HPDE6-E6E7 (cell line): ENCODE results near the gene RBM19.

ENCODE experiments used
- DNase-seq: peaks from one replicate; pipeline ENCODE4 v3.0.0; 2011; ENCODE audit warnings: missing footprints; ENCODE audit errors: extremely low spot score

Gene RBM19

DNA sequence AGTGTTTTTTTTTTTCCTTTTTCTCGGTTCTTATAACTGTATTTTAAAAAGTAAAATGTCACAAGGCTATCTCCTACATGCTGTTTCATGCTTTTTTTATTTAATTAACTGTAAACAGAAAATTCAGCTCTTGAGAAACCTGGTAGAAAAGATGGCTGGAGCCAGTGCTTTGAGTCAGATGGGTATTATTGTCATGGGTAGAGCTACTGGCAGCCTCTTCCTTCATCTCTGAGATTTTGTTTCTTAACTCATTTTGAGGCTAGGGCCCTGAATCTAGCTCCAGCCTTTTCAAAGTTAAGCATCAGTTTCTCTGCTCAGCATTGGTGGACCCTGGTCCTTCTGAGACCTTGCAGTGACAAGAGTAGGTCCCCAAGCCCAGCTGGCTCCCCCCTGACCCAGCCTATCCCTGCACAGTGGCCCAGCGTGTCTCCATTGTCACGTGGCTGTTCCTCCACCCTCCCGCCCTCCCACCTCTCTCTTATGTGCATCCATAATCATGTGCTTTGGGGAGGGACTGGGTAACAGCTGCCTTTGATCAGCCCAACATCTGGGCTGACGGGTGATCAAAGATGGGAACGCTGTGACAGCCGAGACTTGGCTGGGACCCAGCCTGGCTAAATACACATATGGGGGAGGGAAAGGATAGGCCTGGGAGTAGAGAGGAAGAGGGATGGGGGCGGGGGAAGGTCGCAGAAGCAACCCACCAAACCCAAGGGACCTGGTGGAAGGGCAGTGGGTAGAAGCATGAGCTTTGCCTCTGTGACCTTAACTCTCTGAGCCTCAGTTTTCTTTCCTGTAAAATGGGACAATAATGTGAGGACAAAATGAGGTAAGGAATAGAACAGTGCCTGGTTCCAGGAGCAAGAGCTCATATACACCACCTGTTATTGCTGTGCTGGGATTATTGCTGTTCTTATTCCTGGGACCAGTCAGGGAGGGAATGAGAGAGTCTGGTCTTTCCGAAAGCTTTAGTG, 24.4 kb upstream of the RBM19 start:
- DNase-seq, result no peak

DNA sequence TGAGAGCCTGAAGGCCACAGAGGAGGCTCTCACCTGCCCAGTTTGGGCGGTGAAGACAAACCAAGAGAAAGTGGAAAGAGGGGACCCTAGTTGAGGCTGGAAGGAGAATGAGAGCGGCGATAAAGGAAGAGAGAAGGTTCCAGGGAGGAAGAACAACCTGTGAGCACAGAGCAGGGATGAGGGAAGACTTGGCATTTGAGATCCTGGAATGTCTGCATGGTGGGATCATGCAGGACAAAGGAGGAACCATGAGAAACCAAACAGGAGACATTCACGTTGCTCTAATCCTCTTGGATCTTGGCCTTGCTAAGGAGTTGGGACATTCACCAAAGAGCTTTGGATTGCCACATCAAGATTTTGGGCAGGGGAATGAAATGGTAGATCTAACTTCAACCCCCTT, 22.9 kb upstream of the RBM19 start:
- no peak for DNase-seq

DNA sequence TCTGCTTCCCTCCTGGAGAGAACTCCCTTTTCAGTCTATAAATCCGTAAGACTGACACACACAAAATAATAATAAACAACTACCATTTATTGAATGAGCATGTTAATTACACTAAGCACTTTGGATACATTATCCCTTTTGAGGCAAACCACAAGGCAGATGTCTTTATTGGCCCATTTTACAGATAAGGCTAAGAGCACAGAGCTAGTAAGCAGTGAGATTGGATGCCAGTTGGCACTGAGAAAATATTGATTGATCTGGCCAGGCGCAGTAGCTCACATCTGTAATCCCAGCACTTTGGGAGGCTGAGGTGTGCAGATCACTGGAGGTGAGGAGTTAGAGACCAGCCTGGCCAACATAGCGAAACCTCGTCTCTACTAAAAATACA, 21.9 kb upstream of the RBM19 start:
- no peak for DNase-seq

DNA sequence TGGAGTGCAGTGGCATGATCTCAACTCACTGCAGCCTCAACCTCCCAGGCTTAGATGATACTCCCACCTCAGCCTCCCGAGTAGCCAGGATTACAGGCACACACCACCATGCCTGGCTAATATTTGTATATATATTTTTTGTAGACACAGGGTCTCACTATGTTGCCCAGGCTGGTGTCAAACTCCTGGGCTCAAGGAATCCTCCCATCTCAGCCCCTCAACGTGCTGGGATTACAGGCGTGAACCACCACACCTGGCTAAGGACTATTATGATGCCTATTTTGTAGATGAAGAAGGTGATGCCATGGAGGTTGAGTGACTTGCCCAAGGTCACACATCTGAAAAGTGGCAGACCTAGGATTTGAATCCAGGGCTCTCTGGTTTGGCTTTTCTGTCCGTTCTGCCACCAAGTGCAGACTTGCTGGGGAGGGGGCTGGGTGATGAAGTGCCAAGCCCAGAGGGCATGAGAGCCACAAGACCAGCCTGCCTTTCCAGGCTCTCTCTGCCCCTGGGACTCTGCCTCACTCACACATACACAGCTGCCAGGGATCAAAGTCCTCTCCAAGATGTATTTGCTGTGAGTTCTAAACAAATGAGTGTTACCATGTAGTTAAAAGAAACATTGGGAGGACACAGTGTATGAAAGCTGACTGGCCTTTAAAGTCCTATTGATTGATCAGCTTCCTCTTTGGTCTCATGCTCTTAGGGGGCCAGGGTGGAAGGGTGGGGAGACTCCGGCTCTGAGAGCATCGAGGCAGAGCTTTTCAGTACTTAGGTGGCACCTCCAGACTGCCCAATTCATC, 21.3 kb upstream of the RBM19 start:
- DNase-seq, result no peak

DNA sequence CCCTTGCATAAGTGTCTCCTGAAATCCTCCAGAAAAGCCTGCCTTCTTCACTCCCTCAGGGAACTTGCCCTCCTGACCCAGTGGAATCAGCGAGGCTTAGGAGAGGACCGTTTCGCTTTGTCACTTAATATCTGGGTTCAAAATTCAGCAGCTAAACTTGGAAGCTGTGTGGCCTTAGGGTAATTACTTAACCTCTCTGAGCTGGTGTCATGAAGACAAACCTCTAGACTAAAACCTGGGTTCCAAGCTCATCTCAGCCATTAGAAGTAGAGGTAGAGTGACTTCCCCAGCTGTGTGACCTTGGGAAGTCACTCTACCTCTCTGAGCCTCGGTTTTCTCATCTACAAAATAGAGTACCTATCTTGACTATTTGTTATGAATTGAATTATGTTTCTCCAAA, 18.3 kb upstream of the RBM19 start:
- DNase-seq, result no peak

DNA sequence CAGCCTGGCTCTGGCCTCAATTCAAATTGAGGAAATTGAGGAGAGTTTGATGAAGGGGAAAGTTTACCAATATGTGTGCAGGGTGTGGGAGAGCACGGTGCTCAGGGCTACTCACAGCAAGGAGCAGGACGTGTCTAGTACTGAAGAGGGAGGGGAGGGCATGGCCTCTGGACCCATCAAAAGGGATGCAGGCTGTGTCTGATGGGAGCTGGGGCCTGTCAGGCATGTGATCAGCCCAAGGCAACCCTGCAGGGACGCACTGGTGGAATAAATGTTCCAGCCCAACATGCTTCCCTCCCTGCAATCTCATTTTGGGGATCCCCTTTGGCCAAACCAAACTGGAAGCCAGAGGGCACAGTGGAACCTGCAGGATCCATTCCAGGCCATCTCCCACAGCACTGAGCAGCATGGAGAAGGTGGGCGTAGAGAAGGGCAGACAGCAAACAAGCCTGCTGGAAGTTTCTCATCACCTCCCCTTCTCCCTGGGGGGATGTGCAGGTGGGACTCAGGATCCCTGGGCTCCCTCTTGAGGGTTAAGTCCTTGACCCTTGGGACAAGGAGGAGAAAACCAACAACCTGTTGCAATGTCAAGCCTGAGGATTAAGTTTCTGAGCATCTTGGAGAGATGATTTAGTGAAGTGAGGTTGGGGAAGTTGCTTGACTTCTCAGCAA, 17.8 kb upstream of the RBM19 start:
- DNase-seq, result no peak

DNA sequence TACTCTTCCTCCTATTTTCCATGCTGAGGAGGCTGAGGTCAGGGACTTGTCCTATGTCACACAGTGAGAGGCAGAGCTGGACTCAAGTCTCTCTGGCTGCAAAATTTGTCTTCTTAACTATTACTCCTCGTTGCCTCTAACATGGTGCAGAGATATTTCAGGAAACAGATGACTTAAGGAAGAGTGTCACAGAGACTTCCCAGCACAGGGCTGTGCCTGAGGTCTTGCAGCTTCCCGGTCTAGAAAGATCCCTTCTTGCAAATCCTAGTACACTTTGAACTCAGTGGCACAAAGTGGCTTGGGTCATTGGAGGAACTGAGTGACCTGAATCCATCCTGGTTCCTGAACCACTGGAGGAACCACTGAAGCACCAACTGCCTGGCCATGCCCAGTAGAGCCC, 17.1 kb upstream of the RBM19 start:
- DNase-seq, result no peak

DNA sequence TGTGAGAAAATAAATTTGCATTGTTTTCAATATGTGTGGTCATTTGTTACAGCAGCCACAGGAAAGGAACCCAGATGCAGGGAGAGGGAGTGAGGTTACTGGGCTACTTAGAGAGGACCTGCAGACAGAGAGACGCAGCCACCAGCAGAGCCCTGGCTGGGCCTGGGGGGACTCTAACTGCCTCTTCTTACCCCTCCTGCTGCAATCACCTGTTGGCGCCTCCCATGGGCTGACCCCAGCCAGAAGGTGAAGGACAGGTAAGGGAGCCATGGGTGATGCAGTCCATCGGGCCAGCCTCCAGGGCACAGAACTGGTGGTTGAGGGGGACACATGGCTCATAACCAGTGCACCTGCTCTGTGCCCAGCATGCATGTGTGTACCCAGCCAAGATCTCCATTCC, 15.8 kb upstream of the RBM19 start:
- DNase-seq, result no peak

DNA sequence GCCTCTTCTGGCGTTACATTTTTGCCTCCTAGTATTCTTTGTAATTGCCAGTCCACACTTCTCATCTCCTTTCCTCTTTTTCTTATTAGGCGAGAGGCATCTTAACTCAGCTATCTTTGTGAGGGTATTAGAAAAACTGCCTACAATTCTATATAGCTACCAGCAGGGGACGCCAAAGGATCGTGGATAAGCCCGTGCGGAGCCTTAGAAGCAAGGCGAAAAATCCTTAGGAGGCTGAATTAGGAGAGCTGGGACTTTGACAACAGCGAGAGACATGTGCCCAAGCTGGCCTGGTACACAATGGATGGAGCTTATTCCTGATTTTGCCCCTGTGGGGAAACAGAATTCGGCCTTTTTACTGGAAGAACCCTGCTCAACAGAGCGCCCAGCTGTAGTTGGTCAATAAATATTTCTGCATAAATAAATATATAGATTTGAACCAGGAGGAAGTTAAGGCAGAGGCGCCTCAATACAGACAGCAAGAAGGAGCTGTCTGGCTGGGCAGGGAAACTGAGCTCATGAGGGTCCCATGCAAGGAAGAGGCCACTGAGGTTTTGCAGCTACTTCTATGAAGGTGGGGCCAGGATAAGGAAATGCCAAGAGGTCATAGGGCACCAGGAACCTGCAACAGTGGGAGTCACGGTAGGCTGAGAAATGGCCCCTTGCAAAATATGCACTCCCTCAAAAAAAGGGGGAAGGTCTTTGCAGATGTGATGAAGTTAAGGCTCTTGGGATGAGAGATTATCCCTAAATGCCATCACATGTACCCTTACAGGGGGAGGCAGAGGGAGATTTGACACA, 14.6 kb upstream of the RBM19 start:
- peak; percentile 27 for DNase-seq

DNA sequence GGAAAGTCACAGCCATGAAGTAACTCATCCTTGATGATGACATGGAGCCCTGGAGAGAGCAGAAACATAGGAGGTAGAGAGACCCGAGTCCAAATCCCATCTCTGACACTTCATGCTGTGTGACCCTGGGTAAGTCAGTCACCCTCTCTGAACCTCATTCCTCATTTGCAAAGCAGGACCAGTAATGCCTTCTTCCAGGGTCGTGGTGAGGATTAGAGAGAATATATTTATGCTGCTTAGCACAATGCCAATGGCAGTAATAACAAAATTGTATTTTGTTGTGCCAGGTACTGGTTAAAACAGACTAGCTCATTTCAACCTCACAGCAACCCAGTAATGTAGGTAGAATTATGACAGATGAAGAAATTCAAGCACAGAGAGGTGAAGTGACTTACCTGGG, 13.9 kb upstream of the RBM19 start:
- no peak for DNase-seq

DNA sequence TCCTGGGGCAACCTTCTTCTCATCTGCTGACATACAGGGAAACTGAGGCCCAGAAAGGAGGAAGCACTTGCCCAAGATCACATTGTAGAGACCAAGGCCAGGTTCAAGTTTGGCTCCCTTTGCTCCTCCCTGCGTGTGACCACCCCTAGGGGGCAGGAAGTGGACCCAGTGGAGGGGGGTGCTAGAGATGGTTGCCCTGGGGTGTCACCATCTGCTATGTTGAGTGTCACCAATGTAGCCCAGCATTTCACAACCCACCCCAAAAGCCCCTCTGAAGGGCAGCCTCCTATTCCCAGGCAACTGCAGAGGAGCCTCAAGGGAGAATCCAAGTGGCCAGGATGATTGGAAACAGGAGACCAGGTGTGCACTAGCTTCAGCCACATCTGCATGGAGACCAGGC, 12.0 kb upstream of the RBM19 start:
- DNase-seq, result no peak

DNA sequence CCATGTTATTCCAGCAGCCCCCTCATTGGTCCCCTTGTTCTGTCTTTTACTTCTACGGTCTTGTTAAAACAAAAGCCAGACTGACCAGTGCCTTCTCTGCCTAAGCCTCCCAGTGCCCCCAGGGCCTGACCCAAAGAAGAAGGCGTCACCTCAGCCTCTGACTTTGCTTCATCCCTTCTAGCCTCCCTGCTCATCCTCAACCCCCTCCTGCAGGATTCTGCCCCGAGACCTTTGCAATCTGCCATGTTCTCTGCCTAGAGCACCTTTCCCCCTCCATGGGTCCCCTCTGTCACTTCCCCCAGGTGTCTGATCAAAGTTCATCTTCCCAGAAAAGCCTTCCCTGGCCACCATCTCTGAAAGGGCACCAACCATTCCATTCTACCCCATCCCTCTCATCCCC, 7.9 kb upstream of the RBM19 start:
- no peak for DNase-seq

DNA sequence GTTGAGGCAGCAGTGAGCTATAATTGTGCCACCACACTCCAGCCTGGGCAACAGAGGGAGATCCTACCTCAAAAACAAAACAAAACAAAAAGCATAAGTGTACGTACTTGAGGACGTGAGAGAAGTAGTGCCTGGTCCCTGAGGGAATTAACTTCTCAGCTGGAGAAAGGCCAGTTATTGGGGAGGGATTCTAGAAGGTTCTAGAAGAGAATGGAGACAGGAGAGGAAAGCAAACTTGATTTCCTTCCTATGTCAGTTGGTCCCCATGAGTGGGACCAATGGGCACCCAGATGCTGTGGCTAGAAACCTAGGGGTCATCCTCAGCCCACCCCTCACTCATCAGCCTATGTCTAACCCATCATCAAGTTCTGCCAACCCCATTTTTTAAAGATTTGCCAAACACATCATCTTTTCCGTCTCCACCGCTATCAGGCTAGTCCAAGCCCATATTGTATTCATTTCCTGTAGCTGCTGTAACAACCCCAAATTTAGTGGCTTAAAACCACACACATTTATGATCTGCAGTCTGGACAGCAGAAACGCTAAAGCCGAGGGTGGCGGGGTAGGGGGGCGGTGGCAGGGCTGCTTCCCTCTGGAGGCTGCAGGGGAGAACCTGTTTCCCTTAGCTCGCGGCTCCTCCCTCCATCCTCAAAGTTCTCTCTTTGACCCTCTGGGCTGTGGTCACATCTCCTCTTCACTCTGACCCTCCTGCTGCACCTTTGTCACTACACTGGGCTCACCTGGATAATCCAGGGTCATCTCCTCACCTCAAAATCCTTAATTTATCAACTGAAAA, 7.2 kb upstream of the RBM19 start:
- DNase-seq, result no peak

DNA sequence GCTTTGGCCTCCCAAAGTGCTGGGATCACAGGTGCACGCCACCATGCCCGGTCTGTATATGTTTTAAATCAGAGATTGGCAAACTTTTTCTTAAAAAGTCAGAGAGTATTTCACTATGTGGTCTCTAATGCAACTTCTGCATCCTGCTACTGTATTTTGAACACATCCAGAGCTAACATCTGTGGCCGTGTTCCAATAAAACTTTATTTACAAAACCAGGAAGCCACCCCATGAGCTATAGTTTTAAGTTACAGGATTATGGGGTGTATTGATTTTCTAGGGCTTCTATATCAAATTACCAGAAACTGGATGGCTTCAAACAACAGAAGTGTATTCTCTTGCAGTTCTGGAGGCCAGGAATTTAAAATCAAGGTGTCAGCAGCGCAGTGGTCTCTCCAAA, 5.3 kb upstream of the RBM19 start:
- no peak for DNase-seq

DNA sequence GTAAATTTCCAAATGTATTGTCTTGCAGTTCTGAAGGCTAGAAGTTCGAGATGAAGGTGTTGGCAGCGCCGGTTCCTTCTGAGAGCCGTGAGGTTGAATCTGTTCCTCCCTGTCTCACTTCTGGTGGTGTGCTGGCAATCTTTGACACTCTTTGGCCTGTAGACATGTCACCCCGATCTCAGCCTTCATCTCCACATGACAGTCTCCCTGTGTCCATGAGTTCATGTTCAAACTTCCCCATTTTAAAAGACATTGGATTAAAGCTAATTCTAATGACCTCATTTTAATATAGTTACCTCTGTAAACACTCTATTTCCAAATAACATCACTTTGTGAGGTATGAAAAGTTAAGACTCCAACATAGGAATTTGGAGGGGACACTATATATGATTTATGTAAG, 4.1 kb upstream of the RBM19 start:
- DNase-seq, result no peak

DNA sequence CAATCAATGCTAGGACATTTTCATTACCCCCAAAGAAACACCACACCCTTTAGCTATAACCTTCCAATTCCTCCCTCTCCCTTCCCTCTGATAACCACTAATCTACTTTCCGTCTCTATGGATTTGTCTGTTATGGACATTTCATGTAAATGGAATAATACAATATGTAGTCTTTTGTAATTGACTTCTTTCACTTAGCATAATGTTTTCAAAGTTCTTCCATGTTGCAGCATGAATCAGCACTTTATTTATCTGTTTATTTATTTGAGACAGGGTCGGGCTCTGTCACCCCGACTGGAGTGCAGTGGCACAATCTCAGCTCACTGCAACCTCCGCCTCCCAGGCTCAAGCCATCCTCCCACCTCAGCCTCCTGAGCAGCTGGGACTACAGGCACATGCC, 1.2 kb upstream of the RBM19 start:
- no peak for DNase-seq

DNA sequence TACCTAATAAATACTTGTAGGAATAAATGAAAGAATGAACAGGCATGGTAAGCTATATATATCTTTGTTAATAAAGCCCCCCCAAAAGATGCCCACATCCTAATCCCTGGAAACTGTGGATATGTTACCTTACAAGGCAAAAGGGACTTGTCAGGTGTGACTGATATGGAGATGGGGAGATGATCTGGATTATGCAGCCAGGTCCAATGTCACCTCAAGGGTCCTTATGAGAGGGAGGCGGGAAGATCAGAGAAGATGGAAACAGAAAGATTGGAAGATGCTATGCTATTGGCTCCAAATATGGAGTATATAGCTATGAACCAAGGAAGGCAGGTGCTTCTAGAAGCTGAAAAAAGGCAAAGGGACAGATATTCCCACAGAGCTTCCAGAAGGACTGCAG, 3.4 kb downstream of the RBM19 start:
- no peak for DNase-seq

DNA sequence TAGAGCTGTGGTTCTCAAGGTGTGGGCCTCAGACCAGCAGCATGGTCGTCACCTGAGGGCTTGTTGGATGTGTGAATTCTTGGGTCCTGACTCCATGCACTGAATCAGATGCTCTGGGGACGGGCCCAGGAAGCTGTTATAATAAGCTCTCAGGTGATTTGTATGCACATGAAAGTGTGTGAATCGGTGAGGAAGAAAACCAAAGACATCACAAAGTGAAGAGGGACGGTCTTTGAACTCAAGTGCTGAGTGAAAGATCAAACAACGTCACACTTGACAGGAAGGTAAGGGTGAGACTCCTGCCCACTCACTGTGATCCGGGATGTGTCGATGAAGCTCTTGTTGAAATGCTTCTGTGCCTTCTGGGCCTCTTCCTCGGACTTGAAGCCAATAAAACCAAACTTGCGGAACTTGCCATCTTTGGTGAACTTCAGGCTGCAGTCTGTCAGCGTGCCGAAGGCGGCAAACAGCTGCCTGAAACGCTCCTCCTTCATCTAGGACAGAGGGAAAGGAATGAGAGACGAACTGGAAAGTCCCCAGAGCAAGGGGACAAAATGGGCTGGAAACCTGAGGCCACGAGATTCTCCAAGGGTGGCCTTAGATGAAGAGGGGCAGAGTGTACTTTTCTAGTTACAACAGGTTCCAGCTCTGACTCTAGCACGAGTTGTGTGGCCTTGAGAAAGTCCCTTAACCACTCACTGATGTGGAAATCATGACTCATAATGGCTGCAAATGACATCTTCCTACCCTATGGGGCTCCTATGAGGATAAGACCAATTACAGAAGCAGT, 4.0 kb downstream of the RBM19 start:
- no peak for DNase-seq

DNA sequence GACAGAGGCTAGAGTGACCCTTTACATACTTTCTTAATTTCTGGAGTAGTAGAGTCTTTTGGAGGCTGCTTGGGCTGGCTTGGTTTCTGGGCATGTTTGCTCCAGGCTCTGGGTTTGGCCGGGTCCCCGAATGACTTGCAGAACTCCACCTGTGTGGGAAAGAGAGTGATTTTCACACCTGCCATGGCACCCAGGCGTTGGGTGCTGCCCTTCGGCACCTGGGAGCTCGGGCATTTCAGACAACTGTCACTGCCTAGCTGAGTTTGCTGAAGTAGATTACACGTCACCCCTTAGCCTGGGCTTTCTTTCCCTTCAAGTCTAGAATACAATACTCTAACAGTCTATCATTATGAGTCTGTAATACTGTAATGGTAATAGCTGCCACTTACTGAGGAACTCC, 6.1 kb downstream of the RBM19 start:
- DNase-seq, result no peak

DNA sequence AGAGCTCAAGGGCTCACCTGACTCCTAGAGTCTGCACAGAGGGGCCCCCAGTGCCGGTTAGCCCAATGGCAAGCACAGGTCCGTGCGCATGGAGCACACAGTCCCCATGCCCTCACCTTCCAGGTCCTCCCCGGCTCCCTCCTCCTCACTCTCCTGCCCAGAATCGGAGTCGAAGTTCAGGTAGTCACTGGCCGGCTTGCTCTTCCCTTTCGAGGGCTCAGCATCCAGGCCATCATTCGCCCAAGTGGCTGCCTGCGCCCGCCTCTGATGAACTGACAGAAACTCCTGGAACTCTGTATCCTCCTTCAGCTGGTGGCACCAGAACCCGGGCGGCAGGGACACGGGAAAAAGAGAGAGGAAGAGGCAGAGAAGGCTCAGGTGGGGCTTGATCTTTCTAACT, 7.0 kb downstream of the RBM19 start:
- no peak for DNase-seq
